ENCODE results near the gene NR1D1. TPM values are rescaled to one million over a fixed set of nuclear protein-coding genes. Genes with fewer than 3 reads are reported as not detected.

Gene NR1D1
- total RNA-seq, 1 donor from 2014 or later, result 5.5 TPM

DNA sequence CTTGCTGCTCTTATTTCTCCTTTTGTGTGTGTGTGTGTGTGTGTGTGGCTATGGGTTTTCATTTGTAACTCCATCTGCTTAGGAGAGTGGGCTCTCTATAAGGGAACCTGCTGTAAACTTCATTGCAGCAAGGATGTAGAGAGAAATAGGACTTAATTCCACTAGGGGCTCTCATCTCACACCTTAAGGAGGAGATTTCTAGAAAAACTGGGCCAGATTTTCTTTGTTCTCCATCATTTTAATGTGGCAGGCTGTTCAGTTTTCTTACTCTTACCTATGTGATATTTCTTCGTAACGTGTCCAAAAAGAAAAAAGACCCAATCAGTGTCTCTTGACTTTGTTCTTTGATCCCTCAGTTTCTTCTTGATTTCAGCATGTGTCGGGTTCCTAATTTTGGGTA, 35.4 kb upstream of the NR1D1 start:
- no peaks in the 10 kb centered on the region for H3K27me3 Mint-ChIP-seq
- DNase-seq, result no peak
- peak overlapping the region; percentile 14 for H3K27ac Mint-ChIP-seq
- CTCF ChIA-PET, result no interaction called here
- peaks cover 65% of the 10 kb centered on the region for H3K36me3 Mint-ChIP-seq (ENCODE audit: low read depth)
- POLR2A ChIA-PET, result interaction anchor here (2.0 kb wide), 1 partner anchor 23 kb away, joined by 7 read pairs; no protein-coding TSS in a partner anchor
- H3K4me3 Mint-ChIP-seq, result no peak overlapping the region
- ATAC-seq (ENCODE audit: low read depth), result no peak
- H3K4me1 Mint-ChIP-seq, result peaks cover 14% of the 10 kb centered on the region
- TF ChIP-seq, protein P1, sequence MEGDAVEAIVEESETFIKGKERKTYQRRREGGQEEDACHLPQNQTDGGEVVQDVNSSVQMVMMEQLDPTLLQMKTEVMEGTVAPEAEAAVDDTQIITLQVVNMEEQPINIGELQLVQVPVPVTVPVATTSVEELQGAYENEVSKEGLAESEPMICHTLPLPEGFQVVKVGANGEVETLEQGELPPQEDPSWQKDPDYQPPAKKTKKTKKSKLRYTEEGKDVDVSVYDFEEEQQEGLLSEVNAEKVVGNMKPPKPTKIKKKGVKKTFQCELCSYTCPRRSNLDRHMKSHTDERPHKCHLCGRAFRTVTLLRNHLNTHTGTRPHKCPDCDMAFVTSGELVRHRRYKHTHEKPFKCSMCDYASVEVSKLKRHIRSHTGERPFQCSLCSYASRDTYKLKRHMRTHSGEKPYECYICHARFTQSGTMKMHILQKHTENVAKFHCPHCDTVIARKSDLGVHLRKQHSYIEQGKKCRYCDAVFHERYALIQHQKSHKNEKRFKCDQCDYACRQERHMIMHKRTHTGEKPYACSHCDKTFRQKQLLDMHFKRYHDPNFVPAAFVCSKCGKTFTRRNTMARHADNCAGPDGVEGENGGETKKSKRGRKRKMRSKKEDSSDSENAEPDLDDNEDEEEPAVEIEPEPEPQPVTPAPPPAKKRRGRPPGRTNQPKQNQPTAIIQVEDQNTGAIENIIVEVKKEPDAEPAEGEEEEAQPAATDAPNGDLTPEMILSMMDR (IDR thresholded peaks at IDR 0.05), result no peak
- no peaks in the 10 kb centered on the region for H3K9me3 Mint-ChIP-seq
- intact Hi-C loops (cut with micrococcal nuclease), result no loop called here

DNA sequence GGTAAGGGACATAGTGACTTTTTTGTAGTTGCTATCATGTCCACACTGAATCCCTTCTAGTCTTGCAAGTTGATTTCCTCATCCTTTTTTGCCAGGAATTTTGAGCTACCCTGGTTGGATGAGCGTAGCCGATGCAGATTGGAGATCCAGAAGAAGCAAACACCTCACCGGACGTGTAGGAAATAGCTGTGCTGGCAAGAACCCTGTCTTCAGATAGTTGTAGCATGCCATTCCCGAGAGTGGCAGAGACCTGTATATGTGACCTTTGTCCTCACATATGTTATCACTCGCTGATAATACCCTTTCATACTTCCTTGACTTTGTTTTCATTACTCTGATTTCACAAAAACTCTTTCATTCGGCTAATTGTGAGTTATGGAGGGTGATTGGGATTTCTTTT, 33.8 kb upstream of the NR1D1 start:
- no peak for ATAC-seq (ENCODE audit: low read depth)
- Mint-ChIP-seq H3K4me1 (peaks cover 4% of the 10 kb centered on the region), H3K36me3 (ENCODE audit: low read depth) (peaks cover 77% of the 10 kb centered on the region), H3K9me3 (no peaks in the 10 kb centered on the region), H3K27me3 (no peaks in the 10 kb centered on the region), H3K27ac (no peak overlapping the region), H3K4me3 (no peak overlapping the region)
- POLR2A ChIA-PET, result interaction anchor here (0.8 to 2.0 kb wide), 4 partner anchors 10 to 80 kb away, joined by 3 to 8 read pairs (median 6); partner anchors contain the start of gene MED24
- CTCF ChIA-PET, result no interaction called here
- intact Hi-C loops (cut with micrococcal nuclease), result no loop called here
- DNase-seq, result no peak
- TF ChIP-seq, protein P1 (IDR thresholded peaks at IDR 0.05), result no peak

DNA sequence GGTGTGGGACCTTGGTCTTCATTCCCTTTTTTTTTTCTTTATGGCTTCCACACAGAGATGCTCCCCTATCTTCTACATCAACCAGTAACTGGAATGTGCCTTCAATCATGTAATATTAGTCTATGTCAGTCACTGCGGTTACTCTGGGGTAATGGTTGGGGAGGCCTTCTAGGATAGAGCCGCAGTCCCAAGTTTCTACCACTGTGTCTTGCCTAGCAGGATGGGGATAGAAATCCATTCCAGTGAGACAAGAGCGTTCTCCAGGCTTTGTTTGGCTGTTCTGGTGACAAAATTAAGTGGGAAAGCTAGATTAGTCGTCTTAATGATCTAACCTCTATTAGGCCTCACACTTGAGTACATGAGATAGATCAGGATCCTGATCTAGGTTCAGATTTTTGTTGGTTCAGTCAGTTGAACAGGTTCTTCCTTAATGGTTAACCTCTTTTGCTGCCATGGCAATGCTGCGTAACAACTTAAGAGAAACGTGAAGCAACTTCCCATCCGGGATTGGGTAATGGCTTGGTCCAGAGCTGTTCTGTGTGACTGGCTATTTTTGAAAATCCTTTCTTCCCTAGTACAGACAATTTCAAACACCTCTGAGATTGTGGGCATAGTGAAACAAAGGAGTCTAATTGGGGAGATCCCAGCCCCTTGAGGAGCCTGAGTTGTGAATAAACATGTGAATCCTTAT, 30.1 kb upstream of the NR1D1 start:
- TF ChIP-seq, protein P1 (IDR thresholded peaks at IDR 0.05), result no peak
- CTCF ChIA-PET, result interaction anchor here (1.3 kb wide), 1 partner anchor 17 kb away, joined by 3 read pairs; no protein-coding TSS in a partner anchor
- ATAC-seq (ENCODE audit: low read depth) (no peak), DNase-seq (no peak)
- POLR2A ChIA-PET, result interaction anchor here (1.0 to 1.3 kb wide), 2 partner anchors 9 to 55 kb away, joined by 3 to 7 read pairs; no protein-coding TSS in a partner anchor
- Mint-ChIP-seq H3K4me1 (peaks cover 4% of the 10 kb centered on the region), H3K36me3 (ENCODE audit: low read depth) (peaks cover 88% of the 10 kb centered on the region), H3K27ac (no peak overlapping the region), H3K4me3 (no peak overlapping the region), H3K27me3 (no peaks in the 10 kb centered on the region), H3K9me3 (no peaks in the 10 kb centered on the region)
- intact Hi-C loops (cut with micrococcal nuclease), result no loop called here

DNA sequence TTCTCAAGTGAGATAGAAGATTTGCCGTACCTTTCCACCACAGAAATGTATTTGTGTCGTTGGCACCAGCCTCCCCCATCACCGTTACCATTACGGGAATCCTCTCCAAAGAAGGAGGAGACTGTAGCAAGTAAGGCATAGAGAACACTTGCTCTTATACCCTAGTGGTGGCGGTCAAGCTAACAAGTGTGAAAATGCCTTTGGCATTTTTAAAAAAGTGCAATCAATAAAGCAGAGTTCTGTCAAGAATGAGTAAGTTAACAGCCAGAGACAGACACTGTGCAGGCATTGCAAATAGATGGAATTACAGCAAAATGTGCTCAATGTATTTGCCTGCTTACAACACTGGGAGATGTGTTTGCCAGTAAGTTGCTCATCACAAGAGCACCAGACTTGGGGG, 29.1 kb upstream of the NR1D1 start:
- POLR2A ChIA-PET, result interaction anchor here (1.3 kb wide), 1 partner anchor 10 kb away, joined by 7 read pairs; no protein-coding TSS in a partner anchor
- Mint-ChIP-seq H3K4me3 (no peak overlapping the region), H3K27ac (no peak overlapping the region)

More for the DNA sequence above, 29.1 kb upstream of the NR1D1 start:
- H3K36me3 Mint-ChIP-seq (ENCODE audit: low read depth), result peaks cover 79% of the 10 kb centered on the region
- intact Hi-C loops (cut with micrococcal nuclease), result no loop called here
- H3K4me1 Mint-ChIP-seq, result peaks cover 10% of the 10 kb centered on the region
- TF ChIP-seq, protein P1 (IDR thresholded peaks at IDR 0.05), result no peak
- CTCF ChIA-PET, result no interaction called here
- no peaks in the 10 kb centered on the region for H3K9me3 Mint-ChIP-seq
- no peak for ATAC-seq (ENCODE audit: low read depth)
- H3K27me3 Mint-ChIP-seq, result no peaks in the 10 kb centered on the region
- DNase-seq, result no peak

All from activated B cell treated with CpG ODN at 0.5 μM for 24 hours (primary cell).